ENCODE results near the gene RIOX2.
A peak's percentile ranks its signal among the peaks of the same experiment; 100 is the strongest.

RIOX2 gene

GRCh38 chr3:97988784-97989568 is 16.7 kb upstream of the RIOX2 start:
- no peak overlapping the region for H3K4me3 ChIP-seq (ENCODE audit: low read depth, low read length)
- no peak for TF ChIP-seq CTCF (IDR thresholded peaks at IDR 0.05; ENCODE audit: low read depth, low read length)

- TF ChIP-seq CTCF (IDR thresholded peaks at IDR 0.05; ENCODE audit: low read depth, low read length) = no peak
Measured at GRCh38 chr3:97987306-97987705, 15.1 kb upstream of the RIOX2 start.

GRCh38 chr3:97983933-97984491 is 11.8 kb upstream of the RIOX2 start:
- no peak overlapping the region for H3K4me3 ChIP-seq (ENCODE audit: low read depth, low read length)
- TF ChIP-seq CTCF (IDR thresholded peaks at IDR 0.05; ENCODE audit: low read depth, low read length) = no peak

More at GRCh38 chr3:97987306-97987705, 15.1 kb upstream of the RIOX2 start:
- no peak overlapping the region for H3K4me3 ChIP-seq (ENCODE audit: low read depth, low read length)

GRCh38 chr3:97981886-97982285 is 9.7 kb upstream of the RIOX2 start:
- H3K4me3 ChIP-seq (ENCODE audit: low read depth, low read length) = no peak overlapping the region
- no peak for TF ChIP-seq CTCF (IDR thresholded peaks at IDR 0.05; ENCODE audit: low read depth, low read length)

- no peak overlapping the region for H3K4me3 ChIP-seq (ENCODE audit: low read depth, low read length)
- TF ChIP-seq CTCF (IDR thresholded peaks at IDR 0.05; ENCODE audit: low read depth, low read length) = no peak
Measured at GRCh38 chr3:97979610-97980009, 7.4 kb upstream of the RIOX2 start.

- 0 out of 2 replicates have a peak, but pooled peaks have one; percentile 10 for TF ChIP-seq CTCF (IDR thresholded peaks at IDR 0.05; ENCODE audit: low read depth, low read length)
- H3K4me3 ChIP-seq (ENCODE audit: low read depth, low read length) = no peak overlapping the region
Measured at GRCh38 chr3:97975466-97975865, 3.2 kb upstream of the RIOX2 start.

- no peak for TF ChIP-seq CTCF (IDR thresholded peaks at IDR 0.05; ENCODE audit: low read depth, low read length)
- no peak overlapping the region for H3K4me3 ChIP-seq (ENCODE audit: low read depth, low read length)
Measured at GRCh38 chr3:97974996-97975395, 2.8 kb upstream of the RIOX2 start.

Data from WI38 (cell line).